OCI-LY7 (cell line): ENCODE data around the gene ITGB6. TPM values are rescaled to one million over a fixed set of nuclear protein-coding genes. Genes with fewer than 3 reads are reported as not detected.

Experiments
- BruUV-seq: library from RNA; stranded (reverse); fragments of 400-500 nt; replicated peaks from 2 replicates; lab custom pipeline; 2021; lab: Mats Ljungman, UMichigan
- CTCF ChIA-PET: fragments of 300-600 bp; sonication (Branson Sonifier 250); formaldehyde crosslinking; loops from one replicate; lab custom pipeline; 2022; ENCODE audit warnings: antibody characterized with exemption; ENCODE audit not compliant: unreplicated experiment; lab: Charles Lee
- POLR2A ChIA-PET: fragments of 300-600 bp; sonication (Branson Sonifier 250); formaldehyde crosslinking; loops from one replicate; lab custom pipeline; 2022; ENCODE audit warnings: antibody characterized with exemption; lab: Charles Lee
- DNase-seq: peaks from one replicate; pipeline ENCODE4 v3.0.0-alpha.2; 2015; ENCODE audit warnings: low spot score
- H2AFZ ChIP-seq: fragments of 200-600 bp; sonication (generic), shearing (Covaris generic); 2 replicates; pipeline ENCODE4 v1.6.1; 2014; ENCODE audit warnings: mild to moderate bottlenecking, antibody characterized with exemption, low read length, moderate library complexity
- H3K27ac ChIP-seq: fragments of 200-600 bp; sonication (generic); 2 replicates; pipeline ENCODE4 v1.5.1; 2014; ENCODE audit warnings: mixed run types, low read depth, mild to moderate bottlenecking, moderate library complexity, low read length, inconsistent platforms; ENCODE audit not compliant: poor library complexity, severe bottlenecking
- H3K36me3 ChIP-seq: fragments of 200-600 bp; sonication (generic); 2 replicates; pipeline ENCODE4 v1.6.1; 2014; ENCODE audit warnings: mild to moderate bottlenecking, antibody characterized with exemption, low read length, moderate library complexity, mixed read lengths; ENCODE audit not compliant: insufficient read depth
- H3K4me1 ChIP-seq: fragments of 200-600 bp; sonication (generic); 2 replicates; pipeline ENCODE4 v1.5.1; 2014; ENCODE audit warnings: mild to moderate bottlenecking, low read length; ENCODE audit not compliant: insufficient read depth, poor library complexity, severe bottlenecking
- H3K4me2 ChIP-seq: fragments of 200-600 bp; sonication (generic); 2 replicates; pipeline ENCODE4 v1.6.1; 2014; ENCODE audit warnings: mild to moderate bottlenecking, low read length
- H3K4me3 ChIP-seq: fragments of 200-600 bp; sonication (generic); 2 replicates; pipeline ENCODE4 v1.5.1; 2014; ENCODE audit warnings: mild to moderate bottlenecking, low read depth, low read length; ENCODE audit not compliant: poor library complexity, severe bottlenecking
- H3K79me2 ChIP-seq: fragments of 200-600 bp; sonication (generic); 2 replicates; pipeline ENCODE4 v1.6.1; 2016; ENCODE audit warnings: low read depth, mild to moderate bottlenecking, low read length, moderate library complexity, mixed read lengths; ENCODE audit not compliant: insufficient read depth
- H3K9me2 ChIP-seq: fragments of 200-600 bp; sonication (generic); 2 replicates; pipeline ENCODE4 v1.6.1; 2016; ENCODE audit warnings: mild to moderate bottlenecking, low read length, mixed read lengths; ENCODE audit not compliant: insufficient read depth
- H3K9me3 ChIP-seq: fragments of 200-600 bp; sonication (generic); 2 replicates; pipeline ENCODE4 v1.6.1; 2014; ENCODE audit warnings: mild to moderate bottlenecking, mixed run types, low read length, mixed read lengths
- H4K20me1 ChIP-seq: fragments of 200-600 bp; sonication (generic); 2 replicates; pipeline ENCODE4 v1.6.1; 2014; ENCODE audit warnings: mild to moderate bottlenecking, antibody characterized with exemption, low read length, moderate library complexity, mixed read lengths; ENCODE audit not compliant: insufficient read depth
- CTCF ChIP-seq: fragments of 200-600 bp; sonication (generic); conservative IDR thresholded peaks from 2 replicates; pipeline ENCODE4 v1.5.1; 2014; ENCODE audit warnings: mild to moderate bottlenecking, antibody characterized with exemption, low read length, moderate library complexity, mixed read lengths
- EZH2phosphoT487 ChIP-seq: fragments of 200-600 bp; sonication (generic); IDR thresholded peaks from 2 replicates; pipeline ENCODE4 v1.6.1; 2018; ENCODE audit warnings: low read depth, borderline replicate concordance, mild to moderate bottlenecking, mixed run types, antibody characterized with exemption, low read length, moderate library complexity, mixed read lengths
- intact Hi-C: fragments of 100-400 bp; cut with micrococcal nuclease; formaldehyde crosslinking; loops from one replicate; pipeline ENCODE4 v1.10.0; 2022; ENCODE audit not compliant: unreplicated experiment
- total RNA-seq, 2 experiments: library from RNA; depleted of rRNA in 1 of 2; stranded (reverse); fragments of >200 nt in 1 of 2; shearing (Covaris generic) in 1 of 2; gene quantifications; 2 replicates each; pipeline ENCODE4 v1.2.3, GENCODE V29; 2014 to 2022

The ITGB6 gene
- total RNA-seq, 2 experiments from 2014 or later = not detected

GRCh38 chr2:160108646-160109045 lies 91.4 kb downstream of the ITGB6 start:
- no peak overlapping the region for H3K4me2 ChIP-seq
- no peaks in the 10 kb centered on the region for H3K9me3 ChIP-seq
- no peaks in the 10 kb centered on the region for H3K36me3 ChIP-seq
- no peak overlapping the region for H3K4me3 ChIP-seq
- no peaks in the 10 kb centered on the region for H4K20me1 ChIP-seq
- H2AFZ ChIP-seq = no peak overlapping the region
- H3K79me2 ChIP-seq = no peaks in the 10 kb centered on the region
- ChIA-PET CTCF (no interaction called here), POLR2A (interaction anchor here (0.6 kb wide), 1 partner anchor 849 kb away, joined by 3 read pairs; no protein-coding TSS in a partner anchor)
- H3K27ac ChIP-seq = no peak overlapping the region
- no peaks in the 10 kb centered on the region for H3K9me2 ChIP-seq
- no peaks in the 10 kb centered on the region for H3K4me1 ChIP-seq
- no peak for DNase-seq
- no TSS peak for BruUV-seq
- TF ChIP-seq EZH2phosphoT487 (no peak), CTCF (no peak)
- intact Hi-C loops = no loop called here

- no peaks in the 10 kb centered on the region for H3K9me3 ChIP-seq
- intact Hi-C loops = no loop called here
- BruUV-seq = no TSS peak
- H3K36me3 ChIP-seq = no peaks in the 10 kb centered on the region
- no peaks in the 10 kb centered on the region for H3K4me1 ChIP-seq
- H3K4me3 ChIP-seq = no peak overlapping the region
- ChIA-PET CTCF (no interaction called here), POLR2A (interaction anchor here (1.5 kb wide), 1 partner anchor 15 kb away, joined by 3 read pairs; no protein-coding TSS in a partner anchor)
- DNase-seq = no peak
- no peaks in the 10 kb centered on the region for H4K20me1 ChIP-seq
- no peaks in the 10 kb centered on the region for H3K79me2 ChIP-seq
- H3K4me2 ChIP-seq = no peak overlapping the region
- no peak overlapping the region for H2AFZ ChIP-seq
- TF ChIP-seq CTCF (no peak), EZH2phosphoT487 (no peak)
- no peaks in the 10 kb centered on the region for H3K9me2 ChIP-seq
- no peak overlapping the region for H3K27ac ChIP-seq
Measured at GRCh38 chr2:160105366-160105765, 94.7 kb downstream of the ITGB6 start.

- Histone ChIP-seq H2AFZ (no peak overlapping the region), H3K4me2 (no peak overlapping the region), H3K36me3 (no peaks in the 10 kb centered on the region), H3K27ac (no peak overlapping the region), H3K4me1 (no peaks in the 10 kb centered on the region), H3K9me2 (no peaks in the 10 kb centered on the region), H3K9me3 (no peaks in the 10 kb centered on the region), H4K20me1 (no peaks in the 10 kb centered on the region), H3K79me2 (no peaks in the 10 kb centered on the region), H3K4me3 (no peak overlapping the region)
- ChIA-PET POLR2A (no interaction called here), CTCF (no interaction called here)
- intact Hi-C loops = no loop called here
- BruUV-seq = no TSS peak
- no peak for TF ChIP-seq CTCF
- TF ChIP-seq EZH2phosphoT487 = no peak
- DNase-seq = no peak
Measured at GRCh38 chr2:160104115-160104514, 96.0 kb downstream of the ITGB6 start.
